HL-60/S4 (cell line): Measurements from ENCODE around the gene TMEM240.
"Not testable (repeated sequence)": the region's sequence is repeated elsewhere in the genome, so short reads cannot be mapped to it uniquely, and the experiment has no call there.

Experiments used
- in situ Hi-C: fragments of 300-500 bp; cut with MboI; formaldehyde crosslinking; loops from 2 replicates; pipeline ENCODE4 v1.14.3; 2022; ENCODE audit warnings: low sequenced_read_pairs

TMEM240 gene

DNA sequence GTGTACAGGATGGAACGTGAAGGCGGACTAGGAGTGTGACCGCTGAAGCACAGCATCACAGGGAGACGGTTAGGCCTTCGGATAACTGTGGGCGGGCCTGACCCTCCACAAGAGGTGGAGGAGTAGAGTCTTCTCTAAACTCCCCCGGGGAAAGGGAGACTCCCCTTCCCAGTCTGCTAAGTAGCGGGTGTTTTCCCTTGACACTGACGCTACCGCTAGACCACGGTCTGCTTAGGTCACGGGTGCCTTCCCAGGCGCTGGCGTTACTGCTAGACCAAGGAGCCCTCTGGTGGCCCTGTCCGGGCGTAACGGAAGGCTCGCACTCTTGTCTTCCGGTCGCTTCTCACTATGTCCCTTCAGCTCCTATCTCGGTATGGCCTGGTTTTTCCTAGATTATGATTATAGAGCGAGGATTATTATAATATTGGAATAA is 35.0 kb downstream of the TMEM240 start:
- in situ Hi-C loops, result not testable (repeated sequence)

DNA sequence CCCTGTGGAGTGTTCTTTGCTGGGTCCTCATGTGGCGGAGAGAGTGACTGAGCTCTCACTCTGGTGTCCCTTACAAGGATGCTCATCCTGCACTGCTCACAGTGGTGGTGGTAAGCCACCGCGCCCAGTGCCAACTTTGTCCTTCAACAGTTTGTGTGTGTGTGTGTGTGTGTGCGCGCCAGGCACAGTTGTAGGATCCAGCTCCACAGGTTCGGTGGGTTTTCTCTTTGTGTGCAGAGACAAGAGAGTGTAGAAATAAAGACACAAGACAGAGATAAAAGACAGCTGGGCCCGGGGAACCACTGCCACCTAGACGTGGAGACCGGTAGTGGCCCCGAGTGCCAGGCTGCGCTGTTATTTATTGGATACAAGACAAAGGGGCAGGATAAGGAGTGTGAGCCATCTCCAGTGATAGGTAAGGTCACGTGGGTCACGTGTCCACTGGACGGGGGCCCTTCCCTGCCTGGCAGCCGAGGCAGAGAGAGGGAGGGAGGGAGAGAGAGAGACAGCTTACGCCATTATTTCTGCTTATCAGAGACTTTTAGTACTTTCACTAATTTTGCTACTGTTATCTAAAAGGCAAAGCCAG is 35.6 kb downstream of the TMEM240 start:
- in situ Hi-C loops, result not testable (repeated sequence)

DNA sequence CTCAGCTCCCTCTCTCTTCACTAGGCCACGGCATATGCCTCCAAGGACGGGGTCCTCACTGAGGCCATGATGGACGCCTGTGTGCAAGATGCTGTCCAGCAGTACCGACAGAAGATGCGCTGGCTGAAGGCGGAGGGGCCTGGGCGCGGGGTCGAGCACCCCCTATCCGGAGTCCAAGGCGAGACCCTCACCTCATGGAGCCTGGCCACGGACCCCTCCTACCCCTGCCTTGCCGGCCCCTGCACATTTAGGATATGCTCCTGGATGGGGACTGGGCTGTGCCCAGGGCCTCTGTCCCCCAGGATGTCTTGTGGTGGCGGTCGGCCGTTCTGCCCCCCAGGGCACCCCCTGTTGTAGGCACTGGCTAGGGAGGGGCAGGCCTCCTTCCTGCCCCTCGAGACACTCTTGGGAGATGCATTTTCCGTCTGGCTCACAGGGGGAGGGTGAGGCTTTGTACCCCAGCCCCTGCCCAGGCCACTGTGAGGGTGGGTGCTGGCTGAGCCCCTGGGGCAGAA is 44.9 kb downstream of the TMEM240 start:
- in situ Hi-C loops, result not testable (repeated sequence)

DNA sequence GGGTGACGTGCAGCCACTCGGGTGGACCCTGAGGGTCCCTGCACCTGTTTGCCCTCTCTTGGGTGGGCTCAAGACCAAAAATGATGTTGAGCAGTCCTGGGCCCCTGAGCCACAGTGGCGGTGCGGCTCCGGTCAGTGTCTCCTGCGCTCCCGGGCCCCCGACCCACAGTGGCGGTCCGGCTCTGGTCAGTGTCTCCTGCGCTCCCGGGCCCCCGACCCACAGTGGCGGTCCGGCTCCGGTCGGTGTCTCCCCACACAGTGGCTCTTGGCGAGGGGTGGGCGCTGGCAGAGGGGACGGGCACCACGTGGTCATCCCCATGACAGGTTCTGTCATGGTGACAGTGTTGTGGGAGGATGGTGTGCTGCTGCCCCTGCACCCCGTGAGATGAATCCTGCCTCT is 46.1 kb downstream of the TMEM240 start:
- in situ Hi-C loops, result not testable (repeated sequence)

DNA sequence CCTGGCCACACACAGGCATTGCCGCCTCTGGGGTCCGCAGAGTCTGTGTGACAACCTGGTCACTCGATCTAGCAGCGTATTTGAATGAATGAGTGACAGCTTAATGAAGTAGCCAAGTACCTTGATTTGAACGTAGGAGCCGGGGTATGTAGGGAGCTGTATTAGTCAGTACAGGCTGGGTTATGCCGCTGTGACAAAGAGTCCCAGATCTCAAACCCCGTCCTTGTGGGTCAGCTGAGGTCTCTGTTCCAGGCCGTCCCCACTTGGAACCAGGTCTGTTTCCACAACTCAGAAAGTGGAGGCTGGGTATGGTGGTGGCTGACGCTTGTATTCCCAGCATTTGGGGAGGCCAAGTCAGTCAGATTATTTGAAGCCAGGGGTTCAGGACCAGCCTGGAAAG is 48.8 kb downstream of the TMEM240 start:
- in situ Hi-C loops, result no loop called here

DNA sequence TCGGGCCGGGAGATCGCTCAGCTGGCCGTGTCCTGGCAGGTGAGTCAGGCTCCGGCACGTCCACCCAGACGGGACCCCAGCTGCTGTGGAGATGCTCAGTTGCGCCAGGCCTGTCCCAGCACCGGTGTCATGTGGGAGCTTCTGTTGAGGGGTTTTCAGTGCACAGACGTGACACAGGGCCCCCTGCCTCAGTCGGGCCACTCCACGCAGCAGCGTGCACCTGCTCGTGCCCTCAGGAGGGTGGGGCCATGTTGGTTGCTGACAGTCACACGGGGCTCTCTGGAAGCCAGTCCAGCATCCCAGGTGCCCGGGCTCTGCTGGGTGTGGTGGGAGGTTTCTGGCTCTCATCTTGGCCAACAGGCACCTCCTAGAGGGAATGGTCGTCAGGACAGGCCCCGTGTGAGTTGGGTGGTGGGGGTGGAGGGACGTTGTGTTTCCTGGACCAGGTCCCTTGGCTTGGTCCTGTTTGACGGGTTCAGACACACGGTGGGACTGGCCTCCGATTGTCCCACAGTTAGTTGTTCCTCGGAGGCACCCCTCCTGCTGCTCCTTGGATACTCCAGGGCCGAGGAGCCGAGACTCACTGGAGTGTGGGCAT is 49.7 kb downstream of the TMEM240 start:
- in situ Hi-C loops, result no loop called here

DNA sequence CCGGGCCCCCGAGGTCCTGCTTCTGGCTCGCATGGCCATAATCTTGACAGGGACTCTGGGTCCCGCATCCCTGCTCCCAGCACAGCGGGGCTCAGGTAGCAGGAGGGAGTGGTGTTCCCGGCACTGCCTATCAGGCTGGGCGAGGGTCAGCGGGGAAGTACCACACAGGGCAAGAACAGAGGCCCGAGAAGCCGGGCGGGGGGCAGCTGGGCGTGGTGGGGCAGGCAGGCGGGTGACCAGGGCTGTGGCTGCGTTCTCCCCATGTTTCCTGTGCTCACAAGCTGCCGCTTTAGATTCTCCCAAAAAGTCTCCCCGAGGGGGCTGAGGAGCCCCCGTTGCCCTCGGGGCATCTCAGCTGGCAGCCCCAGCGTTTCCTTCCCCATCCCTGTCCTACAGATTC is 50.6 kb downstream of the TMEM240 start:
- in situ Hi-C loops, result no loop called here

DNA sequence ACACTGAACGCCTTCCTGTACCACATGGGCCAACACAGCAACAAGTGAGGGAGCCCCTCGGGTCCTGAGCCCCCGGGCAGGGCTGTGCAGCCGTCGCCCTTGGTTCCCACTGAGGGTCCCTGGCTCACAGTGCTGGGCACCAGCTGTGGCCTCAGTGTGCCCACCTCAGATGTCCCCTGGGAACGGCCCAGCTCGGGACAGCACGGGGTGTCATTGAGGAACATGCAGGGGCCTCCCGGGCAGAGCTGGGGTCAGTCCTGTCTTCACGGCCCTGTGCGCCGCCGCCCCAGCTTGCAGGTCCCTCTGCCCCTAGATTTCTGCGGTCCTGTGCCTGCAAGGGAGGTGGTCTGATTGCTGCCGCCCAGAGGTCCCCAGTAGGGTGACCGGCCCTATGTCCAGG is 51.2 kb downstream of the TMEM240 start:
- in situ Hi-C loops, result no loop called here

DNA sequence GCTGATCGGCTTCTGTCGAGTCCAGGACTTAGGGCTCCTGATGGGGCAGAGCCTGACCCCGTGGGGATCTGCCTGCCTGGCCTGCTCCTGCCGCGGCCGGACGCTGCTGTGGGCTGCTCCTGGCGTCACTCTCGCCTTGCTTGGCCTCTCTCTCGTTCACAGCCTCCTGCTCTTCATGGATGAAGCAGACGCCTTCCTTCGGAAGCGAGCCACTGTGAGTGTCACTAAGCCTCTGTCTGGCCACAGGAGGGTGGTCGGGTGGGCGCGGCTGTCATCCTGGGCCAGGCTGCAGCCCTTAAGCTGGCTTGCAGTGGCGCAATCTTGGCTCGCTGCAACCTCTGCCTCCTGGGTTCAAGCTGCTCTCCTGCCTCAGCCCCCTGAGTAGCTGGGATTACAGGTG is 52.7 kb downstream of the TMEM240 start:
- in situ Hi-C loops, result no loop called here

DNA sequence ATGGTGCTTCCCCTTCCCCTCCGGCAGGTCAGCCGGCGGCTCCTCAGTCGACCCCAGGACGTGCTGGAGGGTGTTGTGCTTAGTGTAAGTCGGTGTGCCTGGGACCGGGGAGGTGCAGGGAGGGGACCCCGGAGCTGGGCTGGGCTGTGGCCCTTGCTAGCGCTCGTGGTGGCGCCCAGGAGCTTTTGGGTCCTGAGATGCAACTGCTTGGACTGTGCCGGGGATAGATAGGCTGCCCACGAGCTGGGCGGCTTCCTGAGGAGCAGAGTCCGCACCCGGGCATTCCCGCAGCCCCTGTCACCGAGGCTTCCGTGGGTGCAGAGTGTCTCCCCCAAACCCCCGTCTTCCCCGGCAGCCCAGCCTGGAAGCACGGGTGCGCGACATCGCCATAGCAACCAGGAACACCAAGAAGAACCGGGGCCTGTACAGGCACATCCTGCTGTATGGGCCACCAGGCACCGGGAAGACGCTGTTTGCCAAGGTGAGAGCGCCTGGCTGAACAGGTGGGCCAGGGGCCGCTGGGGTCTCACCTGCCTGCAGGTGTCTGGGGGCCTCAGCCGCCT is 54.6 kb downstream of the TMEM240 start:
- in situ Hi-C loops, result not testable (repeated sequence)

DNA sequence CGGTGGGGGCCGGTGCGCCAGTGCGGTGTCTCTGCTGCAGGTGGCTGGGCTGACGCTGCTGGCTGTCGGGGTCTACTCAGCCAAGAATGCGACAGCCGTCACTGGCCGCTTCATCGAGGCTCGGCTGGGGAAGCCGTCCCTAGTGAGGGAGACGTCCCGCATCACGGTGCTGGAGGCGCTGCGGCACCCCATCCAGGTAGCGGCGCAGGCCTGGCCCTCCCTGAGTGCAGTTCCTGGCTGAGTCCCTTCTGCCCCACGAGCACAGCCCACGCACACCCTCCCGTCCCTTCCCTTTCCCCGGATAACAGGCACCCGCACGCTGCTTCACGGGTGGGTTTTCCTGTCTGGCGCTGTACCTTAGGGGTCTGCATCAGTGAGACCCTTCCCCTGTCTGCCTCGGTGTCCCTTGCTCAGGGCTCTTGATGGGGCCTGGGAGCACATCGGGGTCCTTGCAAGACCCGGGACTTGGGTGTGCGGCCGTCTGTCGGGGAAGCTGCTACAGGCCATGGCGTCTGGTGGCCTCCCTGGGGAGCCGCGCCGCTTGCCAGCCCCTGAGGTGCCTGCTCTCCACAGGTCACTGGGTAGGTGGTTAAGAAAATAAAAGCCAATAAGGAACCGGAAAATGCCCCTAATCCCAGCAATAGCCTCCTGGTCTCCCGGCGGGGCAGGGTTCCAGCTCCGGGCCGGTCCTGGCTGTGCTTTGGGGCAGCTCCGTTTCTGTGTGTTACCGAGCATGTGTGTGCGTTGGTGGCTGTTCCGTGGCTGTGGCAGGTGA is 55.3 kb downstream of the TMEM240 start:
- in situ Hi-C loops, result not testable (repeated sequence)
